ENCODE measurements around the gene KLHL35.

DNA sequence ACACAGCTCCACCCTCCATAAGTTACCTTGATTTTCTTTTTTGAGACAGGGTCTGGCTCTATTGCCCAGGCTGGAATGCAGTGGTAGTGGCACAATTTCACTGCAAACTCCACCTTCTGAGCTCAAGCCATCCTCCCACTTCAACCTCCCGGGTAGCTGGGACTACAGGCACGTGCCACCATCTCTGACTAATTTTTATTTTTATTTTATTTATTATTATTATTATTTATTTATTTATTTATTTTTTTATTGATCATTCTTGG is 24.1 kb downstream of the KLHL35 start:
- TF ChIP-seq, protein P1, sequence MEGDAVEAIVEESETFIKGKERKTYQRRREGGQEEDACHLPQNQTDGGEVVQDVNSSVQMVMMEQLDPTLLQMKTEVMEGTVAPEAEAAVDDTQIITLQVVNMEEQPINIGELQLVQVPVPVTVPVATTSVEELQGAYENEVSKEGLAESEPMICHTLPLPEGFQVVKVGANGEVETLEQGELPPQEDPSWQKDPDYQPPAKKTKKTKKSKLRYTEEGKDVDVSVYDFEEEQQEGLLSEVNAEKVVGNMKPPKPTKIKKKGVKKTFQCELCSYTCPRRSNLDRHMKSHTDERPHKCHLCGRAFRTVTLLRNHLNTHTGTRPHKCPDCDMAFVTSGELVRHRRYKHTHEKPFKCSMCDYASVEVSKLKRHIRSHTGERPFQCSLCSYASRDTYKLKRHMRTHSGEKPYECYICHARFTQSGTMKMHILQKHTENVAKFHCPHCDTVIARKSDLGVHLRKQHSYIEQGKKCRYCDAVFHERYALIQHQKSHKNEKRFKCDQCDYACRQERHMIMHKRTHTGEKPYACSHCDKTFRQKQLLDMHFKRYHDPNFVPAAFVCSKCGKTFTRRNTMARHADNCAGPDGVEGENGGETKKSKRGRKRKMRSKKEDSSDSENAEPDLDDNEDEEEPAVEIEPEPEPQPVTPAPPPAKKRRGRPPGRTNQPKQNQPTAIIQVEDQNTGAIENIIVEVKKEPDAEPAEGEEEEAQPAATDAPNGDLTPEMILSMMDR (IDR thresholded peaks at IDR 0.05) = no peak
- TF ChIP-seq POLR2AphosphoS5 (IDR thresholded peaks at IDR 0.05) (no peak), POLR2A (IDR thresholded peaks at IDR 0.05; ENCODE audit: low read depth) (no peak)
